Measurements from ENCODE around the gene LHFPL2. TPM values are rescaled to one million over a fixed set of nuclear protein-coding genes. Genes with fewer than 3 reads are reported as not detected.

LHFPL2 gene
- total RNA-seq, 1 donor from 2014 or later = 32.4 TPM

DNA sequence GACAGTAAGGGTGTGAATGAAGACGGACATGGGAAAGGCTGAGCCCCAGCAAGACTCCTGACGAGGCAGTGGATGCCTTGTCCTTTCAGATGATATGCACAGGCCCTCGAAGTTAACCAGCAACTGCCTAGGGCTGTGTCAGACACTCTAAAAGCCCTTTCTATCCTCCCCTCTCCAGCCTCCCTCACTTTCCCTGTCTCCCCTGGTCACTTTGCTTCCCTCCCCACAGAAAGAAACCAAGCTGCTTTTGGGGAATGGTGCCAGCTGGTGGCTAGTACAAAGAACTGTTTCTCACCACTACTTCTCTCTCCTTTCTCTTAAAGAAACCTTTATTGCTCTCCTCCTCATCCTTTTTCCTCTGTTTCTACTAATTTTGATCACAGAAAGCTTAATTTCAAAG lies 21.4 kb downstream of the LHFPL2 start:
- peaks cover 16% of the 10 kb centered on the region for H3K36me3 ChIP-seq (ENCODE audit: control insufficient read depth, insufficient read depth, low read length)
- TF ChIP-seq, protein P1, sequence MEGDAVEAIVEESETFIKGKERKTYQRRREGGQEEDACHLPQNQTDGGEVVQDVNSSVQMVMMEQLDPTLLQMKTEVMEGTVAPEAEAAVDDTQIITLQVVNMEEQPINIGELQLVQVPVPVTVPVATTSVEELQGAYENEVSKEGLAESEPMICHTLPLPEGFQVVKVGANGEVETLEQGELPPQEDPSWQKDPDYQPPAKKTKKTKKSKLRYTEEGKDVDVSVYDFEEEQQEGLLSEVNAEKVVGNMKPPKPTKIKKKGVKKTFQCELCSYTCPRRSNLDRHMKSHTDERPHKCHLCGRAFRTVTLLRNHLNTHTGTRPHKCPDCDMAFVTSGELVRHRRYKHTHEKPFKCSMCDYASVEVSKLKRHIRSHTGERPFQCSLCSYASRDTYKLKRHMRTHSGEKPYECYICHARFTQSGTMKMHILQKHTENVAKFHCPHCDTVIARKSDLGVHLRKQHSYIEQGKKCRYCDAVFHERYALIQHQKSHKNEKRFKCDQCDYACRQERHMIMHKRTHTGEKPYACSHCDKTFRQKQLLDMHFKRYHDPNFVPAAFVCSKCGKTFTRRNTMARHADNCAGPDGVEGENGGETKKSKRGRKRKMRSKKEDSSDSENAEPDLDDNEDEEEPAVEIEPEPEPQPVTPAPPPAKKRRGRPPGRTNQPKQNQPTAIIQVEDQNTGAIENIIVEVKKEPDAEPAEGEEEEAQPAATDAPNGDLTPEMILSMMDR (IDR thresholded peaks at IDR 0.05; ENCODE audit: insufficient read depth, low read length, severe bottlenecking) = peak; percentile 42
- no peak for FAIRE-seq
- H3K4me3 ChIP-seq (ENCODE audit: low read depth, low read length) = no peak overlapping the region
- DNase-seq (ENCODE audit: low read depth) = no peak
- no peaks in the 10 kb centered on the region for H3K27me3 ChIP-seq (ENCODE audit: control insufficient read depth, insufficient read depth, low read length)

DNA sequence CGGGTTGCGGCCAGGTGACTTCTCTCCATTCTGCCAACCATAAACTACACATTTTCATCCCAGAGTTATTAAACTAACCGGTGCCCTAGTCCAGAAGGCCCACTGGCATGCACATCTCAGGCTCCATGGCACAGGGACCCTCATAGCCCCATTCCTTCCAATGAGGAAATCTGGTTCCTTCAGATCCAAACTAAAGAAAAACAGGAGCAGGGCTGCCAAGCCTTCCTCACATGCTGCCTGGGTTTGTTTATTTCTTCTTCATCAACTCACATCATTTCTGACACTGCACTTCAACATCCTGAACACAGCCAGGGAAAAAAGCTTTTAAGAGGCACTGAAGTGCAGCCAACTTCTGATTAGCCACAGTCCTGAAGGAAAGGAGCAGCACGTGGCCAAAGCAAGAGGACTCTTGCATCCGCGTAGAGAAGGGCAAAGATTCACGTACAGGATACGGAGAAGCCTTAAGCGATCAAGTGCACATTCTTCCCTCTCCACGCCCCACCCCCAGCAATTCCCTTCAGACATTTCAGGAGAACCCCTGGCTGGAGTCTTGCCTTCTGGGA lies 22.5 kb downstream of the LHFPL2 start:
- Histone ChIP-seq H3K36me3 (ENCODE audit: control insufficient read depth, insufficient read depth, low read length) (peaks cover 15% of the 10 kb centered on the region), H3K4me3 (ENCODE audit: low read depth, low read length) (no peak overlapping the region), H3K27me3 (ENCODE audit: control insufficient read depth, insufficient read depth, low read length) (no peaks in the 10 kb centered on the region)
- TF ChIP-seq, protein P1 (IDR thresholded peaks at IDR 0.05; ENCODE audit: insufficient read depth, low read length, severe bottlenecking) = no peak
- FAIRE-seq = no peak
- no peak for DNase-seq (ENCODE audit: low read depth)

DNA sequence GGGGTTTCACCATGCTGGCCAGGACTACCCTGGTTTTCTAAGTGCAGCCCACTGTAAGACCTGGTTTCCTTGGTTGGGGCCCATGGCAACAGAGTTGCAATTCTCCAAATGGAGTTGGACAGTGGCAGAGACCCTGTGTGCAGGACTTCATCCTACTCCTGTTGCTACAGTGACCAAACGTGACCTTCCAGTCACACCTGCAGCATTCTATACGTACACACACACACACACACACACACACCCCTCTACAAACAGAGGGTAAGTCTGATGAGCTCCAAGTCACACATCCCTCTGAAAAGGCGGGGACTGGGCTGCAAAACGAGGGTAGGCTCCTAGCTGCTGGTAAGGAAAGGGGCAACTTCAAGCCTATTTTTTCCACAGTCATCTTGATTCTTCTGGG lies 23.6 kb downstream of the LHFPL2 start:
- Histone ChIP-seq H3K27me3 (ENCODE audit: control insufficient read depth, insufficient read depth, low read length) (no peaks in the 10 kb centered on the region), H3K36me3 (ENCODE audit: control insufficient read depth, insufficient read depth, low read length) (peaks cover 13% of the 10 kb centered on the region), H3K4me3 (ENCODE audit: low read depth, low read length) (no peak overlapping the region)
- TF ChIP-seq, protein P1 (IDR thresholded peaks at IDR 0.05; ENCODE audit: insufficient read depth, low read length, severe bottlenecking) = no peak
- FAIRE-seq (no peak), DNase-seq (ENCODE audit: low read depth) (no peak)

DNA sequence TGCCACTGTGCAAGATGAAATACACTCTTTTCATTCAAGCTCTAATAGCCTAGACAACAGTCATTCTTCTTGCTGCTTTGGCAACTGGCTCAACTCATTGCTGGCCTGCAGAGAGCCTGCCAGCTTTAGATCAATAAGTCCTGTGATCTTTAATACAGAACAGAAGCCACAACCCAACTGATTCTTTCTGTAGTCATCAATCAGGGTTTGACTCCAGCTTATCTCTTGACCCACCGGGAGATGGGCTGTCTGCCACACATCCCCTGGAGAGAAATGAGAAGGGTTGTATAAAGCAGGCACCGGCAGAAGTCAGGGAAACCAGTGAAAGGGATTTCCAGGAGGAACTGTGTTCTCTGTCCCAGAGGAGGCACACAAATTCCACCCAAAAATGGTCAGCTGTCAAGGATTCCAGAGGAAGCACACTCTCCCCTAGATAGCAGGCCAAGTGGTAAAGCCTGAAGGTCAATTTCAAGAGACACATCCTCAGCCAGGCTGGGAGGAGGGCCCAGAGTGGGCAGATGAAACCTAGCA lies 24.5 kb downstream of the LHFPL2 start:
- Histone ChIP-seq H3K4me3 (ENCODE audit: low read depth, low read length) (no peak overlapping the region), H3K36me3 (ENCODE audit: control insufficient read depth, insufficient read depth, low read length) (peaks cover 10% of the 10 kb centered on the region), H3K27me3 (ENCODE audit: control insufficient read depth, insufficient read depth, low read length) (no peaks in the 10 kb centered on the region)
- no peak for FAIRE-seq
- DNase-seq (ENCODE audit: low read depth) = no peak
- TF ChIP-seq, protein P1 (IDR thresholded peaks at IDR 0.05; ENCODE audit: insufficient read depth, low read length, severe bottlenecking) = no peak

DNA sequence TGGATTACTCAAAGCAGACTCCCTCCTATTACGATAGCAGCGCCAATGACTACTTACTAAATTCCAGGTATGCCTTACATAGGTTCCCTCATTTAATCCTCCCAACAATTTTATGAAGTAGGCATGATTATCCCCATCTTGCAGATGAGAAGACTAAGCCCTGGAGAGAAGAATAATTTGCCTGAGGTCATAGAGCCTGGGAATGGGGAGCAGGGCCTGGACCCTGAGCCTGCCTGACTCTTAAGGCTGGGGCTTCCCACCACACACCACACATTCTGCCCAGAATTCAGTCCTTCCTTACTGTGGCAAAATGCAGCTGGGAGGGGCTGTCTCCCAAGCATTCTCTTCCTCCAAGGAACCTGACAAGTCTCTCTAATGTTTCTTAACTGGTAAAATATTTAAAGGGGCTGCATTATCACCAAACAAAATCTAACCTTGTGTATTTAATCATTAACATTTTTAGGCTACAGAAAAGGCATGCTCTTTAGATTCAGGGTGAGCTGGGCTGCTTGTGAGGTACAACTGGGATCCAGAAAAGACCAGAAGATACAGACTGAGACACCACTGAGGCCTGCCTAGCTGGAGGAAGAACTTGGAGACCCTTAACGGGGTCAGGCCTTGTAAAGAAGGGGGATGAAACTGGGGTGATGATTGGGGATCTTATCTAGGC lies 26.1 kb downstream of the LHFPL2 start:
- FAIRE-seq (no peak), DNase-seq (ENCODE audit: low read depth) (no peak)
- Histone ChIP-seq H3K27me3 (ENCODE audit: control insufficient read depth, insufficient read depth, low read length) (no peaks in the 10 kb centered on the region), H3K4me3 (ENCODE audit: low read depth, low read length) (no peak overlapping the region), H3K36me3 (ENCODE audit: control insufficient read depth, insufficient read depth, low read length) (peaks cover 10% of the 10 kb centered on the region)
- TF ChIP-seq, protein P1 (IDR thresholded peaks at IDR 0.05; ENCODE audit: insufficient read depth, low read length, severe bottlenecking) = no peak

Measured in bronchial epithelial cell (primary cell).